GM08714 (cell line): Measurements from ENCODE around the gene TBC1D24.
"Not testable (repeated sequence)": the region's sequence is repeated elsewhere in the genome, so short reads cannot be mapped to it uniquely, and the experiment has no call there.

ENCODE experiments used
- H3K4me3 ChIP-seq: fragments of 200-500 bp; sonication (Bioruptor generic); 2 replicates; pipeline ENCODE4 v1.5.1; 2014; ENCODE audit warnings: mild to moderate bottlenecking, low read length, inconsistent platforms
- ZNF274 ChIP-seq: IDR thresholded peaks from 2 replicates; pipeline ENCODE4 v1.6.1; 2012; ENCODE audit warnings: mild to moderate bottlenecking, low read depth, low read length

Gene TBC1D24

DNA sequence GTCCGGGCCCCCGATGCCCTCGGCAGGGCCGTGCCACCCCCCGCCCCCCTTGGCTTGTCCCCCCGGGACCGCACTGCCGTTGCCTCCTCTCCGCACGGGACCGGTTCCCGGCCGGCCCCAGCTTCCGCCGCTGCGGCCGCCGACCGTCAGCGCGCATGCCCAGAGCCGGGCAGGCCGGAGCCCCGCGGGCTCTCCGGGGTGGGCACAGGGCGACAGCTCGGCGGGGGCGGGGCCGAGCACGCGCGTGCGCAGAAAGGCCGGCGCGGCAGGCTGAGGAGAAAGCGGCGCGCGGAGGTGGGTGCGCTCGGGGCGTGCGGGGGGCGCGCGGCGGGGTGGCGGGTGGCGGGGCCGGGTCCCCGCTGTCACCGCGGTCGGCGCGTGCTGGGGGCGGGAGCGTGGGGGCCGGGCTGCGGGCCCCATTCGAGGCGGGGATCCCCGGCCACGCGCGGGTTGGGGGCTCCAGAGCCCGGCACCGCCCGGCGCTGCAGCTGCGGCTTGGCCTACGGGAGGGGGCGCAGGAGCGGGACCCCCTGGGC, at the start of gene TBC1D24:
Gene TBC1D24, plus strand, starts transcription at position 251 of the 536 bp plus-strand sequence. CDS start 21,022 bp downstream, outside the sequence.
- TF ChIP-seq ZNF274, result no peak
- peak within 1 kb of the TSS; percentile 80 for H3K4me3 ChIP-seq

DNA sequence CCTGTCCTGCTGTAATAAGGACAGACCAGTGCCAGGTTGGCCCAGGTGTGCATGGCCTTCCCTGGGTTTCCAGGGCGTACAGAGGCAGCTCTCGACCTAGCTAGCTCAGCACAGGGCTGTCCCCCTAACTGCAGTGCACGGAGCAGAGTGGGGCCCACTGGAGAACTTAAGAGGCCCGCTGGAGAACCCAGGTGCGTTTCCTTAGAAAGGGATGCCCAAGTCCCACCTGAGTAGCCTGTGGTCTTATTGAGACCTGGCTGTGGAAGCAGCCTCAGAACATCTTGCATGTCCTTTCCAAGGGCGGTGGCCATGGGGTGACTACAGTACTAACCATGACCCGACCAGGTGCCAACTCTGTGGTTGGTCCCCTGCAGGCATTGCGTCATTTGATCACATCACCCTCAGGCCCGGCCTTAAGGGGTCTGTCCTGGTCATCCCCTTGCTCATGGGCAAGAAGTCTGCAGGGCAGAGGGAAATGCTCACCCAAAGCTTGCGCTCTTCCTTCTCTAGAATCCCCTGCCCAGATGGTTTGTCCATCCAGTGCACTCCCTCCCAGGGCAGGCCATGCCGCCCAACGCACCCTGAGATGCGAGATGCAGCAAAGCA, 49.0 kb upstream of the TBC1D24 start:
- H3K4me3 ChIP-seq, result no peak overlapping the region
- TF ChIP-seq ZNF274, result no peak

DNA sequence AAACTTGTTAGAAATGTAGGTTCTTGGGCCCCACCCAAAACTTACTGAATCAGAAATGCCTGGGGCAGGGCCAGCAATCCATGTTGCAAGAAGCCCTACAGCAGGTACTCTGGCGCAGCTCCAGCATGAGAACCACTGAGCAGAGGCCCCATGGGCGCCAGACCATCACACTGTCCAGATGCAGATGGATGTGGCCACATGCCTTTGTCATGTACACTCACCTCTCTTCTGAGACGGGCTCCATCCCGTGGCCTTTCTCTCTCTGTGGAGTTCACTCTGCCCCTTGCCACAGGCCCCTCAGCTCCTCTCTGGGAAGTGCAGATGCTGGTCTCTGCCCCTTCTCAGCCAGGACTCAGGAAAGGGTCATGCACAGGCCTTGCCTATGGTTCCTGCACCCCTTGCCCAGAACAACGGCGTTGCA, 48.0 kb upstream of the TBC1D24 start:
- no peak for TF ChIP-seq ZNF274
- no peak overlapping the region for H3K4me3 ChIP-seq

DNA sequence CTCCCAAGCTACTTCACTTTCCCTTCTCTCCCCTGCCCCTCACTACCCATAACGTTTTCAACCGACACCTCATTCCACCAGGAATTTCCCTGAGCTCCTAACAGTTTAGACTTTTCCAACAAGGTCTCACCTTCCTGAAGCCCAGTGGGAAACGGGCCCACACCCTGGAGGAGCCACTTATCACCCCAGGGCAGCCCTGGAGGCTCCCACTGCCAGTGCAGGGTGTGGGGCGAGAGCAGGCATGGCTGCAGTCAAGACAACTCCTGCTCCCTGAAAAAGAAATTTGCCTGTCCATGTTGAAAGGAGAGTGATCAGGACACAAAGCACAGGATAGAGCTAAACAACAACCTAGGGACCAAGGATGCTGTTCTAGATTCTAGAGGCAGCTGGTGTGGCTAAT, 47.4 kb upstream of the TBC1D24 start:
- TF ChIP-seq ZNF274, result no peak
- H3K4me3 ChIP-seq, result no peak overlapping the region

DNA sequence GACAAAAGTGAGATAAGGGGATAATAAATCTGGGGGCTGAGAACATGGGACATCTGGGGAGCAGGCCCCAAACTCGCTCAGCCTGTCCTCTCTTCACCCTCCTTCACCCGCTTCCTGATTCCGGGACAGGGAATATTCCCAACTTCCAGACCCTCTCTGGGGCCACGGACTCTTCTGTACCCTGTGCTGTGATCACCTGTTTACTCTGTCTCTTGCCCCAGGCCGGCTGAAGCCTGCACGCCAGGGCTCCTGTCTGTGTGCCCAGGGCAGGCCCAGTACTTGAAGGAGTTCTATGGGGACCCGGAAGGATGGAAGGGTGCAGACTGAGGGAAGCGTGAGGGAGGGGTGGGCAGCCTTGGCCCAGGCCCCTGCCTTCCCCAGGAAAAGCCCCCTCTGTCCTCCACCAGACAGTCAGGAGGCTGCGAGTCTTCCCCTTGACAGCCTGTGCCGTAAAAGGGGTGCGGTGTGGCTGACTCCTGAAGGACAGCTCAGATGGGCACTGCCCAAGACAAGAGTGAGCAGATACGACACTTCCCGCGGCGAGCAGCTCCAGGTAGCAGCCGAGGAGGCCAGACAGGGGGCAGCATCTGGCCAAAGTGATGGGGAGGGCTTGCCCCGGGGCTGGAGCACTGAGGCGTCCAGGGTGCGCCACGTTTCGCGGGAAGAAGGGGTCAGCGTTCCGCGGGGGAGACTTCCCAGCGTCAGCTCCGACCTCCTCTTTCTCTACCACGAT, 46.7 kb upstream of the TBC1D24 start:
- TF ChIP-seq ZNF274, result no peak
- H3K4me3 ChIP-seq, result peak overlapping the region; percentile 84; the same call in 1 of the 2 replicates

DNA sequence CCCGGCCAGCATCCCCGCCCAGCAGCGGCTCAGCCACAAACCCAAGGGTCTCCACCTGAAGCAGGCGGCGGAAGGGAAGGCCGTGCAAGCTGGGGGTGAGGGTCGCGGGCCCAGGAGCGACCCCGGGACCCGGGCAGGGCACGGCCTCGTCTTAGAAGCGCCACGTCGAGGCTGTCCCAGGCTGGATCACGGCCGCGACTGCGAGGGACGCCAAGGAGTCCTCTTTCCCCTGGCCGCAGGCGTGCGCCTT, 46.2 kb upstream of the TBC1D24 start:
- no peak for TF ChIP-seq ZNF274
- peak overlapping the region; percentile 84 for H3K4me3 ChIP-seq

DNA sequence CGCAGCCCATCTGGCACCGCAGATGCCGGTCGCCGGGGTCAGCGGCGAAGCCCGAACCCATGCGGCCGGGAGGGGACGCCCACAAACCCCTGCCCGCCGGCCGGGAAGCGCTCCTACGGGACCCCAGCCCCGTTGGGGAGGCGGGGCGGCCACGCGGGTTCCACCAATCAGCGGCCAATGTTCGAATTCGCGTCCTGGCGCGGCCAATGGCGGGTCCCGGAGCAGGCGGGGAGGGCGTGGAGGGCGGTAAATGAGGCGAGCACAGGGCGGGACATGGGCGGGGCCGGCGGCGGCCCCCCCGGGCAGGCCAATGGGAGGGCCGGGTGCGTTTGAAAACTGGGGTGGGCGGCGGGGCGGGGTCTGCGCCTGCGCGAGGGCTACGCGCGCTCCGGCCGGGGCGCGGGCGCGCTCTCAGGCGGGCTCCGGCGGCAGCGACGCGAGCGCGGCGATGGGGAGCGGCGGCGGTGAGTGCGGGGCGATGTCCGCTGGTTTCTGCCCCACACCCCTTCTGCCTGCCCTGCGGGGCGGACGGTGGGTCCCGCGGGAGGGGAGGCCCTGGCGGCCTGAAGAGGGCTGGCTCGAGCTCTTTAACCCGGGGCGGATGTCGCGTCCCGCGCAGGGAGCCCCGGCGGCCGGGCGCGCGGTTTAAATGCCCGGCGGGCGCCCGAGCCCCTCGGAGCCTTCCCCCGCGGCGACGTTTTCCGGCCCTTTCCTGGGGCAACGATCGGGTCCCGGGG, 45.7 kb upstream of the TBC1D24 start, which contains the start of gene CCNF:
Gene CCNF, plus strand, starts transcription at position 414 of the 737 bp plus-strand sequence. Its CDS starts 35 bp downstream, at position 449.
- peak within 1 kb of the TSS; percentile 88 for H3K4me3 ChIP-seq
- TF ChIP-seq ZNF274, result no peak

DNA sequence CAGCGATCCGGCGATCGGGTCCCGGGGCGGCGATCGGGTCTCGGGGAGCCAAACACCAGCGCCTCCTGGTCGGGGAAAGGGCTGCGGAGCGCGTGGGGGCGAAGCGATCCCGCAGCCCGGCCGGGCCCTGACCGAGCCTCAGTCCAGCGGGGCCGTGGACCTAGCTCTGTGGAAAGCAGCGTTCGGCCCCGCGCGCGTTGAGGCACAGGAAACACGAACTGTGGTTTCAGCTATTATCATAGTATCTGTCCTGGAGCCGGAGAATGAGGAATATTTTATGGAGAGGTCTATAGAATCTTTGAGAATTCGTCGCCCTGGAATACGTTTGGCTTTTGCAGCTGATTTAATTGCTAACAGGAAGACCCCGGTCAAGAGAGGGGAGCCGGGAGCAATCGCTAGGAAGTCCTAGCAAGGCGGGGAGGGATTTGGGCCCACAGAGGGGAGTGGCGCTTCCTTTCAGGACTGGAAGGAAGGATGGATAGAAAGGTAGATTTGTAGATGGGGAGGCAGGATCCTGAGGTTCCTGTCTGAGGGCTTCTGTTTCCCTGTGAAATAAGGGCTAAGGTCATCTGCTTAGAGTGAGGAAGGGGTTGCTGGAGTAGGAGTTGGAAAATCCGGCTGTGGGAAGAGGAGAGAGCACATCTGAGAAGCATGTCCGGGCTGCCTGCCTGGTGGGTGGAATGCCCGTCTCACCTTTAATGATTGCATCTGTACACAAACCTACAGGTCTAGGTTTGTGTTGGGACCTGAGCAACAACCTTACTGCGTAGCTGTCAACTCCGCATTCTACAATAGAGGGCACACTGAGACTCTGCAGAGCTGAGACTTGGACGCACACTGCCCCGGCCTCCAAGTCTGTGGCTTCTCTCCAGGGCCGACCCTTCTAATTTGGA, 44.9 kb upstream of the TBC1D24 start:
- H3K4me3 ChIP-seq, result peak overlapping the region; percentile 88
- TF ChIP-seq ZNF274, result no peak

DNA sequence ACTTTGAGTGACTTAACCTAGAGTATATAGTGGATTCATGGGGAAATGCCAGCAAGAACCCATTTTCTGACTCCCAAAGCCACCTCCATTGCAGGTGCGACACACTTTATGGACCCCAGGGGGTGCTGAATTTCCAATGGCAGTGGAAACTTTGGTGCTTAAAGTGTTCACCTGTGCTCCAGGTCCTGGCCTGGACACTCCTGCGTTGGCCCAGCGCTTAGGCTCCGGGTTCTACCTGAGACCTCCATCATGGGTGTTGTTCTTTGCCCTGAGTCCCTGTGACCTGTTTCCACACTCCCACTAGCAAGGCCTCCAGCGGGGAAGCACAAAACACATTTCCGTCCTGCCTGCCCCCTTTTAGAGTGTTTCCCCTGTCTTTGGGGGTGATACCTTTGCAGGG, 42.6 kb upstream of the TBC1D24 start:
- H3K4me3 ChIP-seq, result no peak overlapping the region
- TF ChIP-seq ZNF274, result no peak

DNA sequence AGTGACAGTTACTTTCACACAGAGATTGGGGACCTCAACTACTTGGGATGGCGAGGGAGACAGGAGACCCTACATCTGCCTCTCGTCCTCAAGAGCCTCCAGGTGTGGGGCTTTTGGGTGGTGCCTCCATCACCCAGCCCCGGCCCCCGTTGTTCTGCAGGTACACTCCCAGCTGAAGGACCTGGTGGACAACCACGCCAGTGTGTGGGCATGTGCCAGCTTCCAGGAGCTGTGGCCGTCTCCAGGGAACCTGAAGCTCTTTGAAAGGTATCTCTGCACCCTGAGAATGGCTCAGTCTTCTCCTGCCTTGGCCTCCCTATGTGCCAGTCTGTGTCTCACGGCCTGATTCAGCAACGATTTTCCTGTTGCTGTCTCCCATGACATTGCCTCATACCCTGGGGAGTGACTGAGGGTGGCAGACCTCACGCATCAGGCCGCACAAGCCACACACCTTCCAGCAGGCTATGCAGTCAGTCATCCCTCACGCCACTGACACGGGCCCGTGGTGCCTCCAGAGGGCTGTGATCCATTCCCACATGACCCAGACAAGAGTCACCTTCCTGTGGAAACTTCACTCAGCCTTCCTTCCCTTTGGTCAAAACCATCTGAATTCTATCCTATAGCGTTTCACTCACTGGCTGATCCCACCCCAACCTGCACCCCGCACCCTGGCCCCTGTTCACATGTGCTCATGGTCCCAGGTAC, 42.0 kb upstream of the TBC1D24 start:
- H3K4me3 ChIP-seq, result no peak overlapping the region
- no peak for TF ChIP-seq ZNF274

DNA sequence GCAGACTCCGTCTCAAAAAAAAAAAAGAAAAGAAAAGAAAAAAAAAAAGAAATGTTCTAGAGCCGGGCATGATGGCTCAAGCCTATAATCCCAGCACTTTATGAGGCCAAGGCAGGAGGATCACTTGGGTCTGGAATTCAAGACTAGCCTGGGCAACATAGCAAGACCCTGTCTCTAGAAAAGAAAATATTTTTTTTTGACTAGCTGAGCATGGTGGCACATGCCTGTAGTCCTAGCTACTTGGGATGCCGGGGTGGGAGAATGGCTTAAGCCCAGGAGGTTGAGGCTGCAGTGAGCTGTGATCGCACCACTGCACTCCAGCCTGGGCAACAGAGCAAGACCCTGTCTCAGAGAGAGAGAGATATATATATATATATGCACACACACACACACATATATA, 39.7 kb upstream of the TBC1D24 start:
- H3K4me3 ChIP-seq, result not testable (repeated sequence)

DNA sequence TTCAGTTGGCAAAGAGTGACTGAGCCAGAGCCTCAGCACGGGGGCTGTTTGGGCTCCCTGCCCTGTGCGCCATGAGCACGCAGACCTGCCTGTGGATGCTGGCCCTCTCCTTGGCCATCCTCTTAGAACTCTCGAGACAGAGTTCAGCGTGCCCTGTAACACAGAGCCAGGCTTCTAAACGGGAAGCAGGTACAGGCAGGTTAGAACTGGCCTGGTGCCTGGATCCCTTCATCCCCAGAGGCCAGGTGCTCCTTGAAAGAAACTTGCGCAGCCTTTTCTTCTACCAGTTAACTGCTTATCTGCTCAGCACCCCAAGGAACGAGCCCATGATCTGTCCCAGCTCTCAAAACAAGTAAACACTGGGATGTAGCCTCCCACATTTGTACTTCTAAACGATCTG, 38.8 kb upstream of the TBC1D24 start:
- TF ChIP-seq ZNF274, result no peak
- no peak overlapping the region for H3K4me3 ChIP-seq

DNA sequence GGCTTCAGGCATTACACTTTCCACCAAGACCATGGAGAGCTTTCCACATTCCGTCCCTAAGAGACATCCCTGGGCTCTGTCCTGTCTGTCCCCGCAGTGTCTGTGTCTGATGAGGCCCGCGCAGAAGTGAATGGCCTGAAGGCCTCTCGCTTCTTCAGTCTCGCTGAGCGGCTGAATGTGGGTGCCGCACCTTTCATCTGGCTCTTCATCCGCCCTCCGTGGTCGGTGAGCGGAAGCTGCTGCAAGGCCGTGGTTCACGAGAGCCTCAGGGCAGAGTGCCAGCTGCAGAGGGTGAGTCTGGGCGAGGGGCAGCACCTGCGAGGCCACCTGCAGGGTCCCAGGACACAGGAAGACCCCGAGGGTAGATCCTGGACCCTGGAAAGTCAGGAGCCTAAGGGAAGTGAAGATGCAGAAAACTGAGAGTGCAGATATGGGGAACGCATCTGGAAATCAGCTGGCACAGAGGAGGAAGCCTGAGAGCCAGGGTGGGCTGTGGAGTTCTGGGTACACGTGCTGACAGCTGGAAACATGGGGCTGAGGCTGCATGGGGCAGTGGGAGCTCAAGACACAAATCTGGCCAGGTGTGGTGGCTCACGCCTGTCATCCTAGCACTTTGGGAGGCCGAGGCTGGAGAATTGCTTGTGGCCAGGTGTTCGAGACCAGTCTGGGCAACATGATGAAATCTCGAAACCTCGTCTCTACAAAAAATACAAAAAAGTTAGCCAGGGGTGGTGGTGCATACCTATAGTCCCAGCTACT, 37.7 kb upstream of the TBC1D24 start:
- TF ChIP-seq ZNF274, result no peak

DNA sequence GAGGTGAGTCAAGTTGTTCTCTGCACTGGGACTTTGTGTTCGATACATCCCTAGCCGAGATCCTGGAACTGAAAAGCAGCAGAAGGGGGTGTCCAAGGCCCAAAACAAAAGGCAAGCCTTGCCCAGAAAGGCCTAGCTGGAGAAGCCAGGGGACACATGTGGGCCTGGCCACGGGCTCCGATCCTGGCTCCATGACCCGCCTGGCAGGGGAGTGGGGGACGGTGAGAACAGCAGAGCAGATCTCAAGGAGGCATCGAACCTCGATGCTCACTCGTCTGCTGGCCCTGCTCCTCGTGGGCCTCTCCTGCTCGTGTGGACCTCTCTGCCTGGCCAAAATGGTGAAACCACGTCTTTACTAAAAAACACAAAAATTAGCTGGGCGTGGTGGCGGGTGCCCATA, 36.8 kb upstream of the TBC1D24 start:
- H3K4me3 ChIP-seq, result no peak overlapping the region
- TF ChIP-seq ZNF274, result no peak

More for the DNA sequence above, 37.7 kb upstream of the TBC1D24 start:
- no peak overlapping the region for H3K4me3 ChIP-seq
